K562 (cell line): ENCODE results near the gene CHST12. TPM values are rescaled to one million over a fixed set of nuclear protein-coding genes. Genes with fewer than 3 reads are reported as not detected.

Experiments used
- HDAC3 ChIP-seq: fragments of 450-650 bp; IDR thresholded peaks from 2 replicates; pipeline ENCODE4 v1.6.1; 2018; ENCODE audit warnings: borderline replicate concordance, mild to moderate bottlenecking, moderate library complexity; ENCODE audit not compliant: partially characterized antibody
- MAZ ChIP-seq, 2 experiments: fragments of 450-650 bp in 1 of 2; sonication (generic) in 1 of 2; formaldehyde crosslinking; IDR thresholded peaks in 1 of 2; conservative IDR thresholded peaks in 1 of 2; 2 replicates each; pipeline versions ENCODE4 v1.4.0 to v1.5.0; 2020; ENCODE audit warnings: mild to moderate bottlenecking in 1 of 2, missing genetic modification reagents in 1 of 2
- MCM3 ChIP-seq: fragments of 450-650 bp; IDR thresholded peaks from 2 replicates; pipeline ENCODE4 v1.6.1; 2016
- NONO ChIP-seq, 2 experiments: fragments of 200-400 bp in 1 of 2; fragments of 450-650 bp in 1 of 2; formaldehyde crosslinking in 1 of 2; IDR thresholded peaks; 2 replicates each; pipeline ENCODE4 v1.6.1; 2017; ENCODE audit warnings: low read depth in 2 of 2, mild to moderate bottlenecking in 2 of 2, moderate library complexity in 2 of 2, low read length in 1 of 2
- PPARD ChIP-seq: fragments of 250-450 bp; sonication (Bioruptor Pico); IDR thresholded peaks from 2 replicates; pipeline ENCODE4 v1.8.0; 2022; ENCODE audit warnings: inconsistent platforms, mild to moderate bottlenecking, moderate library complexity
- SP1 ChIP-seq: sonication (generic); formaldehyde crosslinking; IDR thresholded peaks from 2 replicates; pipeline ENCODE4 v1.8.1; 2022; ENCODE audit warnings: mild to moderate bottlenecking, missing genetic modification reagents
- ZNF121 ChIP-seq: sonication (generic); formaldehyde crosslinking; conservative IDR thresholded peaks from 2 replicates; pipeline ENCODE4 v1.8.0; 2022; ENCODE audit warnings: missing genetic modification reagents
- ZNF316 ChIP-seq: fragments of 450-650 bp; IDR thresholded peaks from 2 replicates; pipeline ENCODE4 v1.6.1; 2016
- ZZZ3 ChIP-seq: fragments of 450-650 bp; IDR thresholded peaks from 2 replicates; pipeline ENCODE4 v1.6.1; 2016; ENCODE audit warnings: antibody characterized with exemption, mild to moderate bottlenecking, moderate library complexity
- polyA plus RNA-seq, 8 experiments: library from polyadenylated mRNA; depleted of rRNA in 4 of 8; stranded (reverse) in 5 of 8; unstranded in 3 of 8; fragments of >200 nt; fragmentation: Nextera tagmentation in 2 of 8; fragmentation: Illumina TruSeq in 1 of 8; extraction: Ambion mirVana in 2 of 8; extraction: Trizol in 1 of 8; gene quantifications; 2 replicates each; pipeline versions ENCODE4 v1.2.1 to v1.2.3, GENCODE V29; 2011 to 2014; ENCODE audit warnings: inconsistent platforms in 1 of 8, missing spikeins in 1 of 8
- total RNA-seq, 7 experiments: library from RNA; depleted of rRNA in 6 of 7; stranded (reverse); fragments of >200 nt in 6 of 7; fragmentation: Illumina TruSeq in 2 of 7; extraction: Trizol in 2 of 7; gene quantifications; 2 replicates each; pipeline versions ENCODE4 v1.2.1 to v1.2.3, GENCODE V29; 2011 to 2021; ENCODE audit warnings: low replicate concordance in 1 of 7
- TF ChIP-seq, protein P1 (sequence below): fragments of 250-450 bp; sonication (Bioruptor Pico); IDR thresholded peaks from 2 replicates; pipeline ENCODE4 v1.5.0; 2020; ENCODE audit warnings: mild to moderate bottlenecking, borderline replicate concordance
- TF ChIP-seq, protein P2 (sequence below): IDR thresholded peaks from 2 replicates; pipeline ENCODE4 v1.6.1; 2011; ENCODE audit warnings: borderline replicate concordance, low read depth, mild to moderate bottlenecking, moderate library complexity, low read length; ENCODE audit not compliant: insufficient read depth, poor library complexity, severe bottlenecking
- TF ChIP-seq, protein P3 (sequence below): fragments of 250-450 bp; sonication (Bioruptor Pico); IDR thresholded peaks from 2 replicates; pipeline ENCODE4 v1.9.0; 2021; ENCODE audit warnings: mild to moderate bottlenecking
- TF ChIP-seq, protein P4 (sequence below): fragments of 450-650 bp; IDR thresholded peaks from 2 replicates; pipeline ENCODE4 v1.6.1; 2016; ENCODE audit warnings: low read depth

CHST12 gene
- total and polyA plus RNA-seq, 9 of the 15 experiments (the other 6 are each of a cell fraction or from before 2014, with no cell fraction given): 0.18 to 19.8 (median 3.6) TPM

DNA sequence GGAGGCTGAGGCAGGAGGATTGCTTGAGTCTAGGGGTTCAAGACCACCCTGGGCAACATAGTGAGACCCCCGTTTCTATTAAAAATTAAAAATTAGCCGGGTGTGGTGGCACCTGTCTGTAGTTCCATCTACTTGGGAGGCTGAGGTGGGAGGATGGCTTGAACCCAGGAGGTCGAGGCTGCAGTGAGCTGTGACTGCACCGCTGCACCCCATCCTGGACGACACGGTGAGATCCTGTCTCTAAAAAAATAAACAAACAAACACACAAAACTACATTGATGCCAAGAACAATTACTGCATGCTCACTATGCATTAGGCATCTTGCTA lies 761 bp upstream of the CHST12 start (continued):
- TF ChIP-seq MAZ (CRISPR knock-in tag; conservative IDR thresholded peaks at IDR 0.05 in 1 of 2, IDR thresholded peaks at IDR 0.05 in 1 of 2) (no peak), NONO (IDR thresholded peaks at IDR 0.05; ENCODE audit: low read depth in 2 of 2, low read length in 1 of 2) (no peak), ZZZ3 (no peak), MCM3 (no peak), SP1 (CRISPR knock-in tag) (no peak), PPARD (no peak), HDAC3 (no peak), ZNF121 (CRISPR knock-in tag) (peak; percentile 62), ZNF316 (no peak)
- TF ChIP-seq, protein P1, sequence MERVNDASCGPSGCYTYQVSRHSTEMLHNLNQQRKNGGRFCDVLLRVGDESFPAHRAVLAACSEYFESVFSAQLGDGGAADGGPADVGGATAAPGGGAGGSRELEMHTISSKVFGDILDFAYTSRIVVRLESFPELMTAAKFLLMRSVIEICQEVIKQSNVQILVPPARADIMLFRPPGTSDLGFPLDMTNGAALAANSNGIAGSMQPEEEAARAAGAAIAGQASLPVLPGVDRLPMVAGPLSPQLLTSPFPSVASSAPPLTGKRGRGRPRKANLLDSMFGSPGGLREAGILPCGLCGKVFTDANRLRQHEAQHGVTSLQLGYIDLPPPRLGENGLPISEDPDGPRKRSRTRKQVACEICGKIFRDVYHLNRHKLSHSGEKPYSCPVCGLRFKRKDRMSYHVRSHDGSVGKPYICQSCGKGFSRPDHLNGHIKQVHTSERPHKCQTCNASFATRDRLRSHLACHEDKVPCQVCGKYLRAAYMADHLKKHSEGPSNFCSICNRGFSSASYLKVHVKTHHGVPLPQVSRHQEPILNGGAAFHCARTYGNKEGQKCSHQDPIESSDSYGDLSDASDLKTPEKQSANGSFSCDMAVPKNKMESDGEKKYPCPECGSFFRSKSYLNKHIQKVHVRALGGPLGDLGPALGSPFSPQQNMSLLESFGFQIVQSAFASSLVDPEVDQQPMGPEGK (CRISPR knock-in tag): 0 out of 2 replicates have a peak, but pooled peaks have one; percentile 26
- TF ChIP-seq, protein P2, sequence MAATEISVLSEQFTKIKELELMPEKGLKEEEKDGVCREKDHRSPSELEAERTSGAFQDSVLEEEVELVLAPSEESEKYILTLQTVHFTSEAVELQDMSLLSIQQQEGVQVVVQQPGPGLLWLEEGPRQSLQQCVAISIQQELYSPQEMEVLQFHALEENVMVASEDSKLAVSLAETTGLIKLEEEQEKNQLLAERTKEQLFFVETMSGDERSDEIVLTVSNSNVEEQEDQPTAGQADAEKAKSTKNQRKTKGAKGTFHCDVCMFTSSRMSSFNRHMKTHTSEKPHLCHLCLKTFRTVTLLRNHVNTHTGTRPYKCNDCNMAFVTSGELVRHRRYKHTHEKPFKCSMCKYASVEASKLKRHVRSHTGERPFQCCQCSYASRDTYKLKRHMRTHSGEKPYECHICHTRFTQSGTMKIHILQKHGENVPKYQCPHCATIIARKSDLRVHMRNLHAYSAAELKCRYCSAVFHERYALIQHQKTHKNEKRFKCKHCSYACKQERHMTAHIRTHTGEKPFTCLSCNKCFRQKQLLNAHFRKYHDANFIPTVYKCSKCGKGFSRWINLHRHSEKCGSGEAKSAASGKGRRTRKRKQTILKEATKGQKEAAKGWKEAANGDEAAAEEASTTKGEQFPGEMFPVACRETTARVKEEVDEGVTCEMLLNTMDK: no peak
- TF ChIP-seq, protein P3, sequence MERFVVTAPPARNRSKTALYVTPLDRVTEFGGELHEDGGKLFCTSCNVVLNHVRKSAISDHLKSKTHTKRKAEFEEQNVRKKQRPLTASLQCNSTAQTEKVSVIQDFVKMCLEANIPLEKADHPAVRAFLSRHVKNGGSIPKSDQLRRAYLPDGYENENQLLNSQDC (CRISPR knock-in tag): no peak
- TF ChIP-seq, protein P4, sequence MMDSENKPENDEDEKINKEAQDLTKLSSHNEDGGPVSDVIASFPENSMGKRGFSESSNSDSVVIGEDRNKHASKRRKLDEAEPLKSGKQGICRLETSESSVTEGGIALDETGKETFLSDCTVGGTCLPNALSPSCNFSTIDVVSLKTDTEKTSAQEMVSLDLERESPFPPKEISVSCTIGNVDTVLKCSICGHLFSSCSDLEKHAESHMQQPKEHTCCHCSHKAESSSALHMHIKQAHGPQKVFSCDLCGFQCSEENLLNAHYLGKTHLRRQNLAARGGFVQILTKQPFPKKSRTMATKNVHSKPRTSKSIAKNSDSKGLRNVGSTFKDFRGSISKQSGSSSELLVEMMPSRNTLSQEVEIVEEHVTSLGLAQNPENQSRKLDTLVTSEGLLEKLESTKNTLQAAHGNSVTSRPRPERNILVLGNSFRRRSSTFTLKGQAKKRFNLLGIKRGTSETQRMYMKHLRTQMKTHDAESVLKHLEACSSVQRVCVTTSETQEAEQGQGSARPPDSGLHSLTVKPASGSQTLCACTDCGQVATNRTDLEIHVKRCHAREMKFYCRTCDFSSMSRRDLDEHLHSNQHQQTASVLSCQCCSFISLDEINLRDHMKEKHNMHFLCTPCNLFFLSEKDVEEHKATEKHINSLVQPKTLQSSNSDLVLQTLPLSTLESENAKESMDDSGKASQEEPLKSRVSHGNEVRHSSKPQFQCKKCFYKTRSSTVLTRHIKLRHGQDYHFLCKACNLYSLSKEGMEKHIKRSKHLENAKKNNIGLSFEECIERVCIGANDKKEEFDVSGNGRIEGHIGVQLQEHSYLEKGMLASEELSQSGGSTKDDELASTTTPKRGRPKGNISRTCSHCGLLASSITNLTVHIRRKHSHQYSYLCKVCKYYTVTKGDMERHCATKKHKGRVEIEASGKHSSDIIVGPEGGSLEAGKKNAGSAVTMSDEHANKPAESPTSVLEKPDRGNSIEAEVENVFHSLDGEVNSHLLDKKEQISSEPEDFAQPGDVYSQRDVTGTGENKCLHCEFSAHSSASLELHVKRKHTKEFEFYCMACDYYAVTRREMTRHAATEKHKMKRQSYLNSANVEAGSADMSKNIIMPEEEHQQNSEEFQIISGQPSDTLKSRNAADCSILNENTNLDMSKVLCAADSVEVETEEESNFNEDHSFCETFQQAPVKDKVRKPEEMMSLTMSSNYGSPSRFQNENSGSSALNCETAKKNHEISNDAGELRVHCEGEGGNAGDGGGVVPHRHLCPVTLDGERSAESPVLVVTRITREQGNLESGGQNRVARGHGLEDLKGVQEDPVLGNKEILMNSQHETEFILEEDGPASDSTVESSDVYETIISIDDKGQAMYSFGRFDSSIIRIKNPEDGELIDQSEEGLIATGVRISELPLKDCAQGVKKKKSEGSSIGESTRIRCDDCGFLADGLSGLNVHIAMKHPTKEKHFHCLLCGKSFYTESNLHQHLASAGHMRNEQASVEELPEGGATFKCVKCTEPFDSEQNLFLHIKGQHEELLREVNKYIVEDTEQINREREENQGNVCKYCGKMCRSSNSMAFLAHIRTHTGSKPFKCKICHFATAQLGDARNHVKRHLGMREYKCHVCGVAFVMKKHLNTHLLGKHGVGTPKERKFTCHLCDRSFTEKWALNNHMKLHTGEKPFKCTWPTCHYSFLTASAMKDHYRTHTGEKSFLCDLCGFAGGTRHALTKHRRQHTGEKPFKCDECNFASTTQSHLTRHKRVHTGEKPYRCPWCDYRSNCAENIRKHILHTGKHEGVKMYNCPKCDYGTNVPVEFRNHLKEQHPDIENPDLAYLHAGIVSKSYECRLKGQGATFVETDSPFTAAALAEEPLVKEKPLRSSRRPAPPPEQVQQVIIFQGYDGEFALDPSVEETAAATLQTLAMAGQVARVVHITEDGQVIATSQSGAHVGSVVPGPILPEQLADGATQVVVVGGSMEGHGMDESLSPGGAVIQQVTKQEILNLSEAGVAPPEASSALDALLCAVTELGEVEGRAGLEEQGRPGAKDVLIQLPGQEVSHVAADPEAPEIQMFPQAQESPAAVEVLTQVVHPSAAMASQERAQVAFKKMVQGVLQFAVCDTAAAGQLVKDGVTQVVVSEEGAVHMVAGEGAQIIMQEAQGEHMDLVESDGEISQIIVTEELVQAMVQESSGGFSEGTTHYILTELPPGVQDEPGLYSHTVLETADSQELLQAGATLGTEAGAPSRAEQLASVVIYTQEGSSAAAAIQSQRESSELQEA: peak; percentile 49; the same call in 1 of the 2 replicates
